ENCODE results near the gene UGT1A7.
"Not testable (repeated sequence)": the region's sequence is repeated elsewhere in the genome, so short reads cannot be mapped to it uniquely, and the experiment has no call there.

The UGT1A7 gene

DNA sequence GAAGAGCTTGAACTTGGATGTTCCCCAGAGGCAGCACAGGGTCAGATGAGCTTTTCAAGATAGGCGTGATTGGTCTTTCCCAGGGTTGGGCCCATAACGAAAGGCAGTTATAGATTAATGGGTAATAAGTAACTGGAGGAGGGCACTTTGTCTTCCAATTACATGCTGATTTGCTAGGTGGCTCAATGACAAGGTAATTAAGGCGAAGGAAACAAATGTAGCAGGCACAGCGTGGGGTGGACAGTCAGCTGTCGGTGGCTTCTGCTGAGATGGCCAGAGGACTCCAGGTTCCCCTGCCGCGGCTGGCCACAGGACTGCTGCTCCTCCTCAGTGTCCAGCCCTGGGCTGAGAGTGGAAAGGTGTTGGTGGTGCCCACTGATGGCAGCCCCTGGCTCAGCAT lies 36.9 kb downstream of the UGT1A7 start, which contains the start of gene UGT1A4:
TSS of gene UGT1A4 (plus strand) at position 185 of the 400 bp plus-strand sequence. CDS start at position 270, 85 bp downstream.
- no peak for DNase-seq

DNA sequence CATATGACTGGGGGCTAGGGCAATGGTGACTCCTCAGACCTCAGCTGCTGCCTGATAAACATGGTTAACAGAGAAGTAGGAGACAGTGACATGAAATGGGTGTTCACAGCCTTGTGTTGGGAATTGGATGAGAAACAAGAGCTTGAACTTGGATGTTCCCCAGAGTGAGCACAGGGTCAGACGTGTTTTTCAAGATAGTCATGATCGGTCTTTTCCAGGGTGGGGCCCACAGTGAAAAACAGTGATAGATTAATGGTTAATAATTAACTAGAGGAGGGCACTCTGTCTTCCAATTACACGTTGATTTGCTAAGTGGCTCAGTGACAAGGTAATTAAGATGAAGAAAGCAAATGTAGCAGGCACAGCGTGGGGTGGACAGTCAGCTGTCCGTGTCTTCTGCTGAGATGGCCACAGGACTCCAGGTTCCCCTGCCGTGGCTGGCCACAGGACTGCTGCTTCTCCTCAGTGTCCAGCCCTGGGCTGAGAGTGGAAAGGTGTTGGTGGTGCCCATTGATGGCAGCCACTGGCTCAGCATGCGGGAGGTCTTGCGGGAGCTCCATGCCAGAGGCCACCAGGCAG lies 47.1 kb downstream of the UGT1A7 start, which contains the start of gene UGT1A3:
TSS of gene UGT1A3 (plus strand) at position 320 of the 579 bp plus-strand sequence. CDS start at position 405, 85 bp downstream.
- no peak for DNase-seq

DNA sequence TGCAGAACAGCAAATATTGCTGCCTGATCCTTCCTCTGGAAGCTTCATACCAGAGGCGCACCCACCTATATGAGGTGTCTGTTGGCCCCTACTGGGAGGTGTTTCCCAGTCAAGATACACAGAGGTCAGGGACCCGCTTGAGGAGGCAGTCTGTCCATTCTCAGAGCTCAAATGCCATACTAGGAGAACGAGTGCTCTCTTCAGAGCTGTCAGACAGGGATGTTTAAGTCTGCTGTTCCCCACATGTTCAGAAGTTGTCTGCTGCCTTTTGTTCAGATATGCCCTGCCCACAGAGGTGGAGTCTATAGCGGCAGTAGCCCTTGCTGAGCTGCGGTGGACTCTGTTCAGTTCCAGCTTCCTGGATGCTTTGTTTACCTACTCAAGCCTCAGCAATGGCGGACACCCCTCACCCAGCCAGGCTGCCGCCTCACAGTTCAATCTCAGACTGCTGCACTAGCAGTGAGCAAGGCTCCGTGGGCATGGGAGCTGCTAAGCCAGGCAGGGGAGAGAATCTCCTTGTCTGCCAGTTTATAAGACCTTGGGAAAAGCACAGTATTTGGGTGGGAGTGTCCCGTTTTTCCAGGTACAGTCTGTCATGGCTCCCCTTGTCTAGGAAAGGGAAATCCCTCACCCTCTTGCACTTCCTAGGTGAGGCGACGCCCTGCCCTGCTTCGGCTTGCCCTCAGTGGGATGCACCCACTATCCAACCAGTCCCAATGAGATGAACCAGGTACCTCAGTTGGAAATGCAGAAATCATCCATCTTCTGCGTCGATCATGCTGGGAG lies 55.4 kb downstream of the UGT1A7 start:
- not testable (repeated sequence) for DNase-seq

DNA sequence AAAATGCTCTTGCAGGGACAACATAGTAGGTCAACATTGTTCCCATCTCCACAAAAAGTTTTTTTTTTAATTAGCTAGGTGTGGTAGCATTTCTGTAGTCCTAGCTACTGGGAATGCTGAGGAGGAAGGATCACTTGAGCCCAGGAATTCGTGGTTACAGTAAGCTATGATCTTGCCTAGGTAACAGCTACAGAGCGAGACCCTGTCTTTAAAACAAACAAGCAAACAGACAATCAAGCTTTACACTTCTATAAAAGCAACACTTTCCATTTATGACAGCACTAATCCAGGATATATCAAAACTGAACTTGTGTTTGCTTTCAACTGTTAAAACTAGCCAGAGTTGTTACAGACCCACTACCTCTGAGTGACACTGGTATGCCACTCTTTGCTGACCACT lies 59.2 kb downstream of the UGT1A7 start:
- no peak for DNase-seq

DNA sequence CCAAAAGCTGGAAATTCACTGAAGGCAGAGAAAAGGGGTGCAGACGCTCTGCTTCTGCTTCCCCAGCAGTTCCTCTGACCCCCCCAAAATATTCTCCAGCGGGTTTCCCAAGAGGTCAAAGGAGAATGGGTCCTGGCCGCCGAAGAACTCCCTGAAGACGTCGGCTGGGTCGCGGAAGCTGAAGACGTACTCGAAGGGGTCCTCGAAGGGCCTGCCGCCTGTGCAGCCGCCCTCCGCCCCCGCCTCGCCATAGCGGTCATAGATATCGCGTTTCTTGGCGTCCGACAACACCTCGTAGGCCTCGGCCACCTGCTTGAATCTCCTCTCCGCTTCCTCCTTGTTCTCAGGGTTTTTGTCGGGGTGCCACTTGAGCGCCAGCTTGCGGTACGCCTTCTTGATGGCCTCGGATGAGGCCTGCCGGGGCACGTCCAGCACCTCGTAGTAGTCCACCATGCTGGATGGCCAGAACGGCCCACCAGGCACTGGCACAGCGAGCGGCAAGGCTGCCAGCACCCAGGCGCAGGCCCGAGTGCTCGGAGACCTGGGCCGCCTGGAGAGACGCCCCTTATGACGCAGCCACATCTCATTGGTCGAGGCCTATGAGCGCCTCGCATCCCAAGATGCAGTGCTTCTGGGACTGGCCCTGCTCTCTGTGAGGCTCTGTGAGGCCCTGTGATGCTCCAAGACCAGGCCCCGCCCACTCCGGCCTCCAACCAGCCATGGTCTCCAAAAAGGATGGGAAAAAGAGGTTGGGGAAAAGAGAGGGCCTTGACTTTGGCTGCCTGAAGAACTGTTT lies 62.0 kb downstream of the UGT1A7 start:
- DNase-seq, result no peak

DNA sequence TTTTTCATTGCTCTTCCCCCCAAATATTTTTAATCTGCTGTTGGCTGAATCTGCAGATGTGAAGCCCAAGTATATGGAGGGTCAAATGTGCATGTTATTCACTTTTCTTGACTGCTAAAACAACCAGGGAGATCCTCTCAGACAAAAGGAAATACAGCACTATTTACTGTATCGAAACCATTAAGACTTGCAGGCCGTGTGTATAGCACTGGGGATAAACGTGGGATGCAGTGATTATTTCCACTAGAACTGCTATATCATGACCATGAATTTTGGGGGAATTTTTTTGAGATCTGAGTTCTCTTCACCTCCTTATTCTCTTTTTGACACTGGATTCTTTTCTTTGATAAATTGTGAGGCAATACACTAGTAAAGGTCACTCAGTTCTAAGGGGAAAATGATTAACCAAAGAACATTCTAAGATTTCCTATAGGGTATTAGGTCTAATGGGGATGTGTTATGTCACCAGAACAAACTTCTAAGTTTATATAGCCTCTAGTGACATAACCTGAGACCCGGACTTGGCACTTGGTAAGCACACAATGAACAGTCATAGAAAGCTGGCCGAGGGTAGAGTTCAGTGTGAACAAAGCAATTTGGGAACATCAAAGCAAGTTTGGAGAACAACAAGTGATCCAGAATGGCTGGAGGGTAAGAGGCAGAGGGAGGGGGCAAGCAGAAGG lies 63.5 kb downstream of the UGT1A7 start:
- no peak for DNase-seq

DNA sequence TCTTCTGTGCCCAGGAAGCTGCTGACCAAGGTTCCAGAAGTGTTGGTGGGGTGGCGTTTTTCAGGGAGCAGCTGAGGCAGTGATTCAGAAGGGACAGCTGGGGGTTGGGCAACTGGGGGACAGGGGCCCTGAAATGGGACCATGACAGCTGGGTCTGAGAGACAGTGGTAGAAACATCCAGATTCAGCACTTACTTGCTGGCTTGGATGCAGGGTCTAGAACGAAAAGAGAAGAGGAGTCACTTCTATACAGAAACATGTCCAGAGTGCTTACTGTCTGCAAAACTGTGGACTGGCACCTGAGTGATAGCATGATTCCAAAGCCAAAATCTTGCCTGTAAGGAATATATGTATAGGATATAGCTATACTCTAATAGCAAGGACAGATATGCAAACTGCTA lies 64.1 kb downstream of the UGT1A7 start:
- DNase-seq, result not testable (repeated sequence)

DNA sequence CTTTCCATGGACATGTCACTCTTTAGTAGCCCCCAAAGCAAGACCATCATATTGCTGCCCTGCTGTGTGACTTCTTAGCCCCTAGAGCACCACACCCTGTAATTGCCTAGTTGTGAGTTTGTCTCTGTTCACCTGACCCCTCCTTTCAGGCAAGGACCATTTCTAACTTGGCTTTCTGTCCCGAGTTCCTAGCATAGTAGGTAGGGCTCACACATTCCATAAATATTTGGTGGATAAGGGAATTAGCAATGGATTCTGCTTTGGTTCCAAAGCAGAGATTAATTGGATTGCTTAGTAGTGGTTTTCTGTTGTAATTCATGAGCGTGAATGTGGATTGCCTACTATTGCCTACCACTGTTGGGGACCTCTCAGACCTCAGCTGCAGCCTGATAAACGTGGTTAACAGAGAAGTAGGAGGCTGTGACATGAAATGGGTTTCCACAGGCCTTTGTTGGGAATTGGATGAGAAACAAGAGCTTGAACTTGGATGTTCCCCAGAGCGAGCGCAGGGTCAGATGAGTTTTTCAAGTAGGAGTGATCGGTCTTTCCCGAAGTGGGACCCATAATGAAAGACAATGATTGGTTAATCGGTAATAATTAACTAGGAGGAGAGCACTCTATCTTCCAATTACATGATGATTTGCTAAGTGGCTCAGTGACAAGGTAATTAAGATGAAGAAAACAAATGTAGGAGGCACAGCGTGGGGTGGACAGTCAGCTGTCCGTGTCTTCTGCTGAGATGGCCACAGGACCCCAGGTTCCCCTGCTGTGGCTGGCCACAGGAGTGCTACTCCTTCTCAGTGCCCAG lies 65.0 kb downstream of the UGT1A7 start:
- DNase-seq, result no peak

DNA sequence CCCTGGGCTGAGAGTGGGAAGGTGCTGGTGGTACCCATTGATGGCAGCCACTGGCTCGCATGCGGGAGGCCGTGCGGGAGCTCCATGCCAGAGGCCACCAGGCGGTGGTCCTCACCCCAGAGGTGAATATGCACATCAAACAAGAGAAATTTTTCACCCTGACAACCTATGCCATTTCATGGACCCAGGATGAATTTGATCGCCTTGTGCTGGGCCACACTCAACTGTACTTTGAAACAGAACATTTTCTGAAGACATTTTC lies 65.5 kb downstream of the UGT1A7 start:
- DNase-seq, result no peak

DNA sequence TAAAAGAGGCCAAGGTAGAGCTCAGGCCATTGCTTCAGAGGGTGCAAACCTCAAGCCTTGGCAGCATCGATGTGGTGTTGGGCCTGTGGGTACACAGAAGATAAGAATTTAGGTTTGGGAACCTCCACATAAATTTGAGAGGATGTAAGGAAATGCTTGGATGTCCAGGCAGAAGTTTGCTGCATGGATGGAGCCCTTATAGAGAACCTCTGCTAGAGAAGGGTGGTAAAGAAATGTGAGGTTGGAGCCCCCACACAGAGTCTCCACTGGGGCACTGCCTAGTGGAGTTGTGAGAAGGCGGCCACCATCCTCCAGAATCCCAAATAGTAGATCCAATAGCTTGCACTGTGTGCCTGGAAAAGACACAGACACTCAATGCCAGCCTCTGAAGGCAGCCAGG lies 69.0 kb downstream of the UGT1A7 start:
- not testable (repeated sequence) for DNase-seq

DNA sequence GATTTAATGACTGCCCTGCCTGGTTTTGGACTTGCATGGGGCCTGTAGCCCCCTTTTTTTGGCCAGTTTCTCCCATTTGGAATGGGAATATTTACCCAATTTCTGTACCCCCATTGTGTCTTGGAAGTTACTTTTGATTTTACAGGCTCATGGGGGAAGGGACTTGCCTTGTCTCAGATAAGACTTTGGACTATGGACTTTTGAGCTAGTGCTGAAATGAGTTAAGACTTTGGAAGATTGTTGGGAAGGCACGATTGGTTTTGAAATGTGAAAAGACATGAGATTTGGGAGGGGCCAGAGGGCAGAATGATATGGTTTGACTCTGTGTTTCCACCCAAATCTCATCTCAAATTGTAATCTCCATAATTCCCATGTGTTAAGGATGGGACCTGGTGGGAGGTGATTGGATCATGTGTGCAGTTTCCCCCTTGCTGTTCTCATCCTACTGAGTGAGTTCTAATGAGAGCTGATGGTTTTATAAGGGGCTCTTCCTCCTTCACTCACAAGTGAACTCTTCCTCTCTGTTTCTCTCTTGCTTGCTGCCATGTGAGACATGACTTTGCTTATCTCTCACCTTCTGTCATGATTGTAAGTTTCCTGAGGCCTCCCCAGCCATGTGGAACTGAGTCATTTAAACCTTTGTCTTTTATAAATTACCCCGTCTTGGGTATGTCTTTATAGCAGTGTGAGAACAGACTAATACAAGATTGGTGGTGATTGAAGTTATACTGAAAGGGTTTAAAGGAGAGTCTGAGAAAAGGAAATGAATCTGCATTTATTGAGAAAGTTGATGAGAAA lies 69.7 kb downstream of the UGT1A7 start:
- not testable (repeated sequence) for DNase-seq

DNA sequence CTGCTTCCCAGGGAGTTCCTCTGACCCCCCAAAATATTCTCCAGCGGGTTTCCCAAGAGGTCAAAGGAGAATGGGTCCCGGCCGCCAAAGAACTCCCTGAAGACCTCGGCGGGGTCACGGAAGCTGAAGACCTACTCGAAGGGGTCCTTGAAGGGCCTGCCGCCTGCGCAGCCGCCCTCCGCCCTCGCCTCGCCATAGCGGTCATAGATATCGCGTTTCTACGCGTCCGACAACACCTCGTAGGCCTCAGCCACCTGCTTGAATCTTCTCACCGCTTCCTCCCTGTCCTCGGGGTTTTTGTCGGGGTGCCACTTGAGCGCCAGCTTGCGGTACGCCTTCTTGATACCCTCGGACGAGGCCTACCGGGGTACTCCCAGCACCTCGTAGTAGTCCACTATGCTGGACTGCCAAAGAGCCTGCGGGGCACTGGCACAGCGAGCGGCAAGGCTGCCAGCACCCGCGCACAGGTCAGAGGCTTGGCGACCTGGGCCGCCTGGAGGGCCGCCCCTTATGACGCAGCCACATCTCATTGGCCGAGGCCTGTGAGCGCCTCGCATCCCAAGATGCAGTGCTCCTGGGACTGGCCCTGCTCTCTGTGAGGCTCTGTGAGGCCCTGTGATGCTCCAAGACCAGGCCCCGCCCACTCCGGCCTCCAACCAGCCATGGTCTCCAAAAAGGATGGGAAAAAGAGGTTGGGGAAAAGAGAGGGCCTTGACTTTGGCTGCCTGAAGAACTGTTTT lies 73.3 kb downstream of the UGT1A7 start:
- no peak for DNase-seq

DNA sequence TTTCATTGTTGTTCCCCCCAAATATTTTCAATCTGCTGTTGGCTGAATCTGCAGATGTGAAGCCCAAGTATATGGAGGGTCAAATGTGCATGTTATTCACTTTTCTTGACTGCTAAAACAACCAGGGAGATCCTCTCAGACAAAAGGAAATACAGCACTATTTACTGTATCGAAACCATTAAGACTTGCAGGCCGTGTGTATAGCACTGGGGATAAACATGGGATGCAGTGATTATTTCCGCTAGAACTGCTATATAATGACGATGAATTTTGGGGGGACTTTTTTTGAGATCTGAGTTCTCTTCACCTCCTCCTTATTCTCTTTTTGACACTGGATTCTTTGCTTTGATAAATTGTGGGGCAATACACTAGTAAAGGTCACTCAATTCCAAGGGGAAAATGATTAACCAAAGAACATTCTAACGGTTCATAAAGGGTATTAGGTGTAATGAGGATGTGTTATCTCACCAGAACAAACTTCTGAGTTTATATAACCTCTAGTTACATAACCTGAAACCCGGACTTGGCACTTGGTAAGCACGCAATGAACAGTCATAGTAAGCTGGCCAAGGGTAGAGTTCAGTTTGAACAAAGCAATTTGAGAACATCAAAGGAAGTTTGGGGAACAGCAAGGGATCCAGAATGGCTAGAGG lies 74.9 kb downstream of the UGT1A7 start:
- DNase-seq, result no peak

DNA sequence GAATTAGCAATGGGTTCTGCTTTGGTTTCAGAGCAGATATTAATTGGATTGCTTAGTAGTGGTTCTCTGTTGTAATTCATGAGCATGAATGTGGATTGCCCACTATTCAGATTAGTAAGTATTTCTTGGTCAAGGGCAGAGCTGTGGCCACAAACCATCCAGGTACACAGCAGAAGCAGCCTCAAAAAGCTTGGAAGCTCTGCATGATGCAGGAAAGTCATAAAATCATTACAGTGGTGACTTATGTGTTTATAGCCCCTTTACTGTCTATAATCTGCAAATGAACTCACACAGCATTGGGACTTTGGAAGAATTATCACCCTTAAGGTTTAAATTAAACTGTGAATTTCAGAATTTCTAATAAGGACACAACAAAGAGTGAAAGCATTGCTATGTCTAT lies 76.4 kb downstream of the UGT1A7 start:
- no peak for DNase-seq

DNA sequence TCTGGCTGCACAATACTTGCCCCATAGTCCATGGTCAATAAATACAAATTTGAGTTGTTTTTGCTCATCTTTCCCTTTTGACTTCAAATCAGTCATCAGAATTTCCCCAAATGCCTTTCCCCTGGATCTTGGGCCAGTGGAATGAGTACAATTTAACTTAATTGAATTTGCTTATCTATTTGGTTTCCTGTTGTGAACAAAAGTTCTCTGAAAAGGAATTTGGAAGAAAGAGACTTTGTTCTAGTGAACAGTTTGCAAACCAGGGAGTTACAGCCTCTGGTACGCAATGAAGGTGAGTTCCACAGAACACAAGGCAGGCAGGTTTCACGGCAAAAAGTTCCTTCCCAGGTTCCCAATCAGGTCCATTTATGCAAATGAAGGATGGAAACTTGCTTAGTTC lies 77.1 kb downstream of the UGT1A7 start:
- no peak for DNase-seq

DNA sequence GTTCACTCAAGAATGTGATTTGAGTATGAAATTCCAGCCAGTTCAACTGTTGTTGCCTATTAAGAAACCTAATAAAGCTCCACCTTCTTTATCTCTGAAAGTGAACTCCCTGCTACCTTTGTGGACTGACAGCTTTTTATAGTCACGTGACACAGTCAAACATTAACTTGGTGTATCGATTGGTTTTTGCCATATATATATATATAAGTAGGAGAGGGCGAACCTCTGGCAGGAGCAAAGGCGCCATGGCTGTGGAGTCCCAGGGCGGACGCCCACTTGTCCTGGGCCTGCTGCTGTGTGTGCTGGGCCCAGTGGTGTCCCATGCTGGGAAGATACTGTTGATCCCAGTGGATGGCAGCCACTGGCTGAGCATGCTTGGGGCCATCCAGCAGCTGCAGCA lies 78.3 kb downstream of the UGT1A7 start, which contains the start of gene UGT1A1:
TSS of gene UGT1A1 (plus strand) at position 228 of the 400 bp plus-strand sequence. CDS start at position 246, 18 bp downstream.
- no peak for DNase-seq

DNA sequence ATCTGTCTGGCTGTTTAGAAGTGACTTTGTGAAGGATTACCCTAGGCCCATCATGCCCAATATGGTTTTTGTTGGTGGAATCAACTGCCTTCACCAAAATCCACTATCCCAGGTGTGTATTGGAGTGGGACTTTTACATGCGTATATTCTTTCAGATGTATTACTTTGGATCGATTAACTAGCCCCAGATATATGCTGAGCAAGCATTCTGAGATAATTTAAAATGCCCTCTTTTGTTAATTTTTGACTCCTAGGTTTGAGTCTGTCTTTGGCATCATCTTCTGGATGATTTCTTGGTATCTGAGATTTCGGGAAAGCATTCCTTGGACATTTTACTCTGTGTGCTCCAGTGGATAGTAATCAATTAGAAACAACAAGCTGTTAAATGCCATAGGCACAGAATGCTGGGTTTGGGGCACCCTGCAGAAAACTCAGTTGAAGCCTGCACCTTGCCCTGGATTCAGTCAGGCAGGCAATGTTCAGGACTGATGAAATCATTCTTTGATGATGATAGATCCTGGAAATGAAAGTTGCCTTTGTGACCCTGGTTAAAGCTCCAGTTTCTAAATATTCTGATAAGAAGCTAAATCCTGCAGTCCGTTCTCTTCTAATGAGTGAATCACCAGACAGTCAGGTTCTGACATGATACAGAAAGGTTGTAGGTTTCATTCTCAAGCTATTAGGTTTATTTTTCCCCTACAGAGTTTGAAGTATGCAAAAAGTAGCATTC lies 79.5 kb downstream of the UGT1A7 start:
- DNase-seq, result no peak

DNA sequence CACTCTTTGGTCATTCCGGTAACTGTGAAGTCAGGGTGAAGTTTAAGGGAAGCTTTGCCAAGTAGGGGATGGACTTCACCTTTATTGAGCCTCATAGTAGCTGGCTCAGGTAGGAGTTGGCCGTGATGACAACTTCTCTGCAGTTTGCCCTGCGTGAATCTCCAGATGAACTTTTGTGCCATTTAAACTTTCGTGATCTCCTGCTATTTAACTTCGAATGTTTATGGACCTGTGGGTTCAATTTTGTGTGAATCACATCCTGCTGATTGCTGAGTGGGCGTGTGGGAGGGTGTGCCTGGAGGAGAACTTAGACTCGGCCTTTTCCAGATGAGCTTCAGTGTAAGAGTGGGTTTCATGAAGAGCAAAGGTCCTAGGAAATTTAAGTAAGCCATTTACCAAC lies 82.6 kb downstream of the UGT1A7 start:
- DNase-seq, result no peak

DNA sequence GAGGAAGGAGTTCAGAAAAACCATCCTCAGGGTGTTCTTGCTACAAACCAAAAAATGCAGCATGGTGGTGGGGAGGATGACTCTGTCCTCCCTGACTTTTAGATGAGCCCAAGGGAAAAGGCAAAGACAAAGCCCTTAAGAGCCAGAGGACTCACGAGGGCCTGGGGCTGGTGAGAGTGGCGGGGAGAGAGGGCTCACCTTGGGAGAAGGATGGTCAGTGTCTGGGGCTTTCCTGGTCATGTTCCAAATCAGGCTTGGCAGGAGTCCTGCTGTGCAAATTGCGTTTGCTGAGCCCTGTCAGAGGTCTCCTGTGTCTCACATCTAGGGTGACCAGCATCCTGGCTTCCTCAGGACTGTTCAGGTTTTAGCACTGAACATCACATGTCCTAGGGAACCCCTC lies 83.1 kb downstream of the UGT1A7 start:
- no peak for DNase-seq

All from activated CD4-positive, alpha-beta T cell treated with anti-CD3 and anti-CD28 coated beads, Interleukin-2, amount 50 U/mL, for 48 hours (primary cell).